GM19372 (cell line): ENCODE results near the gene SIPA1L3.

Experiments
- ATAC-seq: cut with Tn5 transposase; IDR thresholded peaks from one replicate; pipeline ENCODE4 v1.9.1; 2021; ENCODE audit warnings: mild to moderate bottlenecking, low read depth, moderate library complexity; ENCODE audit not compliant: unreplicated experiment

The SIPA1L3 gene

DNA sequence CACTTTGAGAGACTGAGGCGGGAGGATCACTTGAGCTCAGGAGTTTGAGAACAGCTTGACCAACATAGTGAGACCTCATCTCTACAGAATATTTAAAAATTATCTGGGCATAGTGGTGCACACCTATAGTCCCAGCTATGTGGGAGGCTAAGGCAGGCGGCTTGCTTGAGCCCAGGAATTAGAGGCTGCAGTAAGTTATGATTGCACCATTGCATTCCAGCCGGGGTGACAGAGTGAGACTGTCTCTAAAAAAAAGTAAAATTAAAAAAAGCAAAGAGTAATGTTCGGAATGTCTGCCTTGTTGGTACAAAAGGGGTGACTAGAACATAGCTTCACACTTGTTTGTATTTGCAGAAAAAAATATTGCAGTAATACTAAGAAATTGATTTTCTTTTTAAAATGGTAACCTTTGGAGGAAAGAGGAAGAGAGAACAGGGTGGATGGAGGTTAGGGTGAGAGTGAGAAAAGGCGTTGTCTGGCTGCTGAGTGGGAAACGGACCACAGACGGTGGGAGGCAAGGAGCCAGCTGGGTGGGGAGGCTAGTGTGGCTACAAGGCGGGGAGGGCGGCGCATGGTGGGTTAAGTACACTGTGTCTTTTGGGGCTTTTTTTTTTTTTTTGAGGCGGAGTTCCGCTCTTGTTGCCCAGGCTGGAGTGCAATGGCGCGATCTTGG is 339.0 kb downstream of the SIPA1L3 start:
- ATAC-seq: no peak

- no peak for ATAC-seq
These were observed 340.1 kb downstream of the SIPA1L3 start for GRCh38 chr19:38247126-38247525.

GRCh38 chr19:38247734-38248268 is 340.8 kb downstream of the SIPA1L3 start:
- ATAC-seq: no peak

DNA sequence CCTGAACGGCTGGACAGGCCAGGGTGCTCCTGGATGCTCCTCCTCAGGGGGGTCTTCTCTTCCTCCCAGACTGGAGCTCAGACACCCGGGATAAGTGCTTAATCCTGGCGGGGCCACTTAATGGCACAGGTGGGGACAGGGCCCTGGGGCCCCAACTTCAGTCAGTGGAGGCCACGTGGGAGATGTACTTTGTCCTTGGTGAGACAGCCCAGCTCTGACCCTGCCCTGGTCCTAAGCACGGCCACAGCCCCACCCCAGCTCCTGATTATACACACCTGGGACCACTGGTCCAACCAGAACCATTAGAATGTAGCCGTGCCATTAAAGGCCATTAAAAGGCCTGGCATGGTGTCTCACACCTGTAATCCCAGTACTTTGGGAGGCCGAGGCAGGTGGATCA is 341.4 kb downstream of the SIPA1L3 start:
- ATAC-seq: no peak

GRCh38 chr19:38250428-38250820 is 343.4 kb downstream of the SIPA1L3 start:
- ATAC-seq: no peak

GRCh38 chr19:38250821-38251563 is 344.0 kb downstream of the SIPA1L3 start:
- no peak for ATAC-seq

DNA sequence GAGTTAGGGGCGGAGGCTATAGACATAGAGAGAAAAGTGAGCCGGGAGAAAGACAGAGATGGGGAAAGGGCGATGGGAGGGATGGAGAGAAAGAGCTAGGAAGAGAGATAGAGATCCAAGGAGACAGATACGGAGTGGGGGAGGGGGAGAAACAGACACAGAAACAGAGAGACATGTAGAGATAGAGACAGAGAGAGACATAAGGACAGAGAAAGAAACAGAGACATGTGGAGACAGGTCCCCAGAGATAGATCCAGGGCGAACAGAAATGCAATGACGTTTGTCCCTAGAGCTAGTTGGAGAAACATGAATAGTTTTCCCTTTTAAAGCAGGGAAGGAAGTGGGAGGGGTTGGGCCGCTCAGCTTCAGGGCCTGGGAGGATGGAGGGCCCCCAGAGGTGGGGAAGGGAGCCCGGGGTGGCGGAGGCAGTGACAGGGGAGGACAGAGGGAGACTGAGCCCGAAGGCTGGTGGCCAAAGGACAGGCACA is 344.6 kb downstream of the SIPA1L3 start:
- no peak for ATAC-seq

GRCh38 chr19:38252385-38252784 is 345.4 kb downstream of the SIPA1L3 start:
- no peak for ATAC-seq

- ATAC-seq: no peak
These were observed 346.1 kb downstream of the SIPA1L3 start for GRCh38 chr19:38252941-38253691.

GRCh38 chr19:38253788-38254187 is 346.8 kb downstream of the SIPA1L3 start:
- no peak for ATAC-seq

- no peak for ATAC-seq
These were observed 348.5 kb downstream of the SIPA1L3 start for GRCh38 chr19:38255383-38256014.
